ENCODE measurements around the gene ACTG1.

Gene ACTG1

DNA sequence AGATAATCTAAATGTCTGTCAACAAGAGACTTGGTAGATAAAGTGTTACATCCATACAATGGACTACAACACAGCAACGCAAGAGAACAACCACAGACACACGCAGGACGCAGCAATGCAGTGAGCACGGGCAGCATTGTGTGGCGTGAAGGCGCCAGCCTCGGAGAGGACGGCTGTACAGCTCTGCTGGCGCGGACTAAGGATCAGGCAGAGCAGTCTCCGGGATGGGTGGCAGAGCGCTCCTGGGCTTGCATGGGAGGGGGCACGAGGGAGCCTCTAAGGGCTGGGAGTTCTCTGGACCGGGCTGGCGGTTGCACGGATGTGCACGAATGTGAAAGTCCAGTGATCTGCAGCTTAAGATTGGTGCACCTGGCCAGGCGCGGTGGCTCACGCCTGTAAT lies 34.5 kb downstream of the ACTG1 start:
- DNase-seq = no peak

DNA sequence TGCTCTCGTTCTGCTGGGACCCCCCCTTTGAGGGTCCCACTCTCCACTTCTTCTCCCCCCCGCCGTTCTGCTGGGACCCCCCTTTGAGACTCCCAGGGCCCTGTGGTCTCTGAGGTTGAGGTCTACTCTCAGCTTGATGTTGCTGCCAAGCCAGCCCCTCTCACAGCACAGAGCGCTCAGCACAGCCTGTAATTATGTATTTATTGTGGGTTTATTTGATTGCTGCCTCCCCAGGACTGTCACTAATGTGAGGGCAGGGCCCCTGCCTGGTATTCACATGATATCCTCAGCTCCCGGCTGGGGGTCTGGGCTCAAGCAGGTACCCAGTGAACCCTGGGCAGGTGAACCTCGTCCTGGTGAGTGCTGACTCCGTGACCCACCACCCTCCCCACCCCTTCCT lies 35.4 kb downstream of the ACTG1 start:
- no peak for DNase-seq

DNA sequence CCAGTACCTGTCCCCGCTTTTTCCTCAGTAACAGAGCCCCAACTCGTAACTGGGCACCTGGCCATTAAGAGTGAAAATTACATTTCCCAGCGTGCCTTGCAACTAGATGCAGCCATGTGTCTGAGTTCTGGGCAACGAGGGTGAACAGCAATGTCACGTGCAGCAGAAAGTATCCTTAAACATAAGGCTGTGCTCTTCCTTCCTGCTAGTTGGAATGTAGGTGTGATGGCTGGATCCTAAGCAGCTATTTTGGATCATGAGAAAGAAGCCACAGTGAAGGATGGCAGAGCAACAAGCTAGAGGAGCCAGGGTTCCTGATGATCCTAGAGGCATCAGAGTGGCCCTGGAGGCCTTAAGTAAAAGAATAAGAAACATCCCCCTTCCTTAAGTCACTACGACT lies 36.0 kb downstream of the ACTG1 start:
- no peak for DNase-seq

DNA sequence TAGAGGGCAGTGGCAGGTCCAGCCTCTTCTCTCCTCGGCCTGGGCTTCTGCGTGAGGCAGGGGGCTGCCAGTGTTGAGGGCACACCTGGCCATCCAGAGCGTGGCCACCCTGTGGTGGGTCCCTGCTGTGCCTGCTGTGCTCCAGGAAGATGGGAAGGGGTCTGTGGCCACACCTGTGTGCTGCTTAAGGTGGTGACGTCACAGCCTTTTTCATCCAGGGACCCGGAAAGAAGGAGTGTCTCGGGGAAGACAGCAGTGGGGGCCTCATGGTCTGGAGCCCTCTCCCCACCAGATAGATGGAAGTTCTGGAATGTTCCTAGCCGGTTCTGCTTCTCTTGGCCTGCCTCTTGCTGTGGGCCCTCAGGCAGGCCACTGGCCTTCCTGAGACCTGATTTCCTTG lies 36.5 kb downstream of the ACTG1 start:
- DNase-seq = no peak

DNA sequence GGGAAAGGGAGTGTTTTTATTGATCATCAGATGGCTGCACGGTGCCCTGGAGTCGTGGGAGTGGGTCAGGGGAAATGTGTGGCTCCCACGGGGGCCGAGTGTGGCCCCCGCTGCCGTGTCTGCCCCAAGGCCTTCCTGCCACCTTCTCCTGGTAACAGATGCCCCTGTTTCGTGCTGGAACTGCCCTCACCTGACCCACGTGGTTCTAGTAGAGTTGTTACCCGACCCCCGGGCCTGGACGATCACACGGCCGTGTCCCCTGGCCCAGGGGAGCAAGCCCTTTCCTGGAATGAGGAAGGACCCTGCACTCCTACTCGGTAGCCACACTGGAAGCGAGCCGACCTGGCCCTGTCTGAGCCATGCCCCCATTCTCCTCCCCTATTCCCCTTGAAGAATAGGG lies 37.6 kb downstream of the ACTG1 start:
- DNase-seq = no peak

DNA sequence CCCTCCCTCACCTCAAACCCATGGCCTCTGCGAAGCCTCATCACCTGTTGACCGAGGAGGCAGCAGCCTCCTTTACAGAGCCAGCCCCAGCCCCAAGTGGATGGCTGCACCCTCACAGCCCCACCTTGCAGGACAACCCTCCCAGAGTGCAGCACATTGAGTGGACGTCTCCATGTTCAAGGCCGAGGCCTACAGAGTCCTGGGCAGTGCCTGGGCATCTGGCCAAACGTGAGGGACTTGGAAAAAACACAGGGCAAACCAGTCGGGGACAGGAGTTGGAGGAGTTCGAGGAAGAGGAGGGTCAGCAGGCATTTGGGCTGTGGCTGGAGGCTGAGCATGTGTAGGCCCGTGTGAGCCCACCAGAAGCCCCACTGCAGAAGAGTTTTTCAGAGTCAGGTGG lies 39.6 kb downstream of the ACTG1 start:
- DNase-seq = no peak

DNA sequence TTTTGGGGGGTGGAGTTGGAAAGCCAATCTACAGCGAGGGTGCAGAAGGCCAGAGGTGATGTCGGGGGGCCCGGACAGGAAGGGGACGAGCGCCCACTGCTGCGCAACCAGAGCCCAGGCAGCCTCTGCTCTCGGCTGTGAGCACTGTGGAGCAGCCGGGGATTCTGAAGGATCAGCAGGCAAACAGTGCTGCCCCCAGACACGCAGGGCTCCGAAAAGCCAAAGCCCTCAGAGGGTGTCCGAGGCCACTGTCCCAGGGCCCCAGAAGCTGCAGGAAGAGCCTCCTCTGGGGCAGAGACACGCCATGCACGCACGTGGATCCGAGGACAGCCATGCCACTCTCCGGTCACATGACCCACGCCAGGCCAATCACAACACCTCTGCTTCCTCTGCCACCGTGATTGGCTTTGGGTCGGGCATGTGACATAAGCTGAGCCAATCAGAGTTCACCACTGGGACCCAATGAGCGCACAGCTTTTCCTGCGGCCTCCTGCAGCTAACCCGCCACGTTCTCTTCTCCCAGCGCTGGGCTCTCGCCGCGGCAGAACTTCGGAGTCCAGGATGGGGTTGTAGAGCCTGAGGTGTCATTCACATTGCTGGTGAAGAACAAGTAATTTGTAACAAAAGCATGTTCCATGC lies 40.7 kb downstream of the ACTG1 start:
- peak in 1 of 2 donors; percentile 33 for DNase-seq

DNA sequence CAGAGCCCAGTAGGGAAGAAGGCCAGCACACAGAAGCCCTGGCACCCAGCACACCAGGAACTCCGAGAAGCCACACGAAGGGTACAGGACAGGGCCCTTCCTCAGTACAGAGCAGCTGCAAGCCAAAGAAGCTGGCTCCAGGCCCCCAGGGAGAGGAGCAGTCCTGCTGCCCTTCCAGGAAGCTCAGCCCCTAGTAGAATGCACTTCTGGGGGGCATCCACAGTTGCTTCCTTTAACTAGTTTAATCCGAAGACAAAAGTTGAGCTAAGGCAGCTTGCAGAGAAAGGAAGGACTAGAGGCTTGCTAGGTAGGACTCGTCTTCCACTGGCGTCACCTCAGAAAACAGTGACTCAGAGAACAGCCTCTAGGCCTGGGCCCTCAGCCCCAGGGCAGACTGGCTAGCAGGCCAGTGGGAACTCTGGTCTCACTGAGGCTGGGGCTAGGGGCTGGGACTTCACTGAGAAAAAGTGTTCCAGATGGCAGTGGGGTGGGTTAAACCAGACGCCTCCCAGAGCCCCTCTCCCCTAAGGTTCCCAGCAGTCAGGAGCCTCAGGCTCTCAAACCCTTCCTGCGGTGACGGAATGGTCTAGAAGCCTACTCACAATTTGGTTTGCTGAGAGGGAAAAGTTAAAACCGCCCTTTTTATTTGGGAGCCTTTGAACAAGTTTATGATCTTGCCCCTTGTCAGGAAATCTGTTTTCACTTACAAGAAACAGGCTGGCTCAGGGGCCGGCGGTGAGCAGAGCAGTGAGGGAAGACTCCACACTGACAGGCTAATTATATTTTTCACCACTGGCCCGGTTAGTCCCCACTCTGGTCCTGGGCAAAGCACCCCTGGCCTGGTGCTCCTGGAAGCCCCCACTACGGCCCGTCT lies 41.4 kb downstream of the ACTG1 start:
- DNase-seq = no peak

DNA sequence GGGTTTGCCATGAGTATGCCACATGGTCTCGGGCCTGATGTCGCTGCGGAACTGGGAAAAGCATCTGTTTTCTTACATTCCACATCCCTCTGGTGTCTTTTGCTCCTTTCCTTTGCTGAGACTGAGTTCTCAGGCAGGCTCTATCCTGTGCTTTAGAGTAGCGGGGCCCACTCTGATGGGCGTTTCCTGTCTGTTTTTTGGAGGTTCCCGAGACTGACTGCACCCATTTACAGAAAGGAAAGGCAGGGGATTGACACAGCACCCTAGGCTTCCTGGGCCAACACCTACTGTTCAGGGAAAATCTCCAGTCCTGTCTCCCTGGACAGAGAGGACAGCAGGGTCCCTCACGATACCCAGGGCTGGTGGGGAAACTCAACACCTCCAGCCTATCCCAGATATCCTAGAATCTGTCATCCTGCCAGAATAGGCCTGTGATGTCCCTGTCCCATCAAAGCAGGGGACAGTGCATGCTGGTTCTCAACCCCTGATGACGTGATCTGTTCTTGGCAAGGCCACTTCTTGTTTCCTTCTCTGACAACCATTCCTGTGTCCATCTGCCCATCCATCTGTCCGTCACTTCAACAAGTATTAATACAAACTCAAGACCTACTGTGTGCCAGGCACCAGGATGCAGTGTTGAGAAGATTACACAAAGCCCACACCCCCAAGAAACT lies 42.2 kb downstream of the ACTG1 start:
- DNase-seq = no peak

DNA sequence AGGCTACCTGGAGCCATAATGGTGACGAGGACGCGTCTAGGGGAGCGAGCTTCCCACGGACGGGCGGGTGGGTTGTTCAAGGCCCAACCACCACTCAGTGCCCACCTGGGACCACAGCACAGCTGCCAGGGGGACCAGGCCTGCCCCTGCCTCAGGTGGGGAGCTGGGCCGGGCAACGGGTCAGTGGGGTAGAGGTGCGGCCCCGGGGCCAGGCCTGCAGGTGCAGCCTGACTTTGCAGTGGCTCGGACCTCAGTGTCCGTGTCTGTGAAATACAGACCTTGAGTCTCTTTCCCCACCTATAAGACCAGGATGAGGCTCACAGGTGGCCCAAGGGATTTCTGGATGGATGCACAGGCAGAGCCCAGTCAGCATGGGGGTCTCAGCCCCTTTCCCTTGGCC lies 43.3 kb downstream of the ACTG1 start:
- no peak for DNase-seq

DNA sequence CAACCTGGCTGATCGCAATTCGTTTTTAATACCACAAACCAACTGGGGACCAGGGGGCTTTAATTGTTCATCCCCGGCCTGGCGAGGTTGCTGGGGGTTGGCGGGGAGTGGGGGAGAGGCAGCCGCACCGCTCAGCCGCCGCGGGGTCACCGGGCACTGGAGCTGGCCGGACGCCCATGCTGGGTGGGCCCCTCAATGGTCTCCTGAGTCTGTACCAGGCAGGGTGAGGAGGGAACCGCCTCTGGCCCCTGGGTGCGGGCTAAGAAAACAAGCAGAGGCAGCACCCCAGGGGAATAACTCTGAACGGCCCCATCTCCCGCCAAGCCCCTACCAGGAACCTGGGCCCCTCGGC lies 43.9 kb downstream of the ACTG1 start:
- no peak for DNase-seq

DNA sequence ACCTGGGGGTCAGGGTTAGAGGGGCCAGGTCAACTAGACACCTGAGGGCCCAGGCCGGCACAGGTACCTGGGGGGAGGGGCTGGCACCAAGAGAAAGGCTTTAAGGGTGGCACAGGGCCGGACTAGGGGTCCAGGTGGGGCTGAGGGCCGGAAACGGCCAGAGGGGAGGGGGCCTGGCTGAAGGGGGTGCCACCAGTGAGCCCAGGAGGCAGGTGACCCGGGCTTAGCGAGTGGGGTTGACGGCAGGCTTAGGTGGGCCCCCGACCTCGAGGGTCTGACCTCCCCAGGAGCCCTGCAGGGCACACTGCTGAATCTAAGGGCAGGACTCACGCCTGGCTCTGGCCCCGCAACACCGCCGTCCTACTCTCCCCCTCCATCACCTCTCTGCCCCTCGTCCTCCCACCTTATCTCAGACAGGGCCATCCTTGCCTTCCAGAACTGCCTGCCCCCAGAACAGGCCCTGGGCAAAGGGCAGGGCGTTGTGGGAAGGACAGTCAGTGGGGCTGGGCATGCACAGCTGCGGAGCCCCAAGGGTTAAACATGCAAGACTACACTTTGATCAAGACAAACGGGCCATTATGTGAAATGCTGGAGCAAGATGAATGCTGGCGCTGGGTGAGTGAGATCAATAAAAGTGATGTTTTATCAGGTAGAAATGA lies 44.4 kb downstream of the ACTG1 start:
- no peak for DNase-seq

DNA sequence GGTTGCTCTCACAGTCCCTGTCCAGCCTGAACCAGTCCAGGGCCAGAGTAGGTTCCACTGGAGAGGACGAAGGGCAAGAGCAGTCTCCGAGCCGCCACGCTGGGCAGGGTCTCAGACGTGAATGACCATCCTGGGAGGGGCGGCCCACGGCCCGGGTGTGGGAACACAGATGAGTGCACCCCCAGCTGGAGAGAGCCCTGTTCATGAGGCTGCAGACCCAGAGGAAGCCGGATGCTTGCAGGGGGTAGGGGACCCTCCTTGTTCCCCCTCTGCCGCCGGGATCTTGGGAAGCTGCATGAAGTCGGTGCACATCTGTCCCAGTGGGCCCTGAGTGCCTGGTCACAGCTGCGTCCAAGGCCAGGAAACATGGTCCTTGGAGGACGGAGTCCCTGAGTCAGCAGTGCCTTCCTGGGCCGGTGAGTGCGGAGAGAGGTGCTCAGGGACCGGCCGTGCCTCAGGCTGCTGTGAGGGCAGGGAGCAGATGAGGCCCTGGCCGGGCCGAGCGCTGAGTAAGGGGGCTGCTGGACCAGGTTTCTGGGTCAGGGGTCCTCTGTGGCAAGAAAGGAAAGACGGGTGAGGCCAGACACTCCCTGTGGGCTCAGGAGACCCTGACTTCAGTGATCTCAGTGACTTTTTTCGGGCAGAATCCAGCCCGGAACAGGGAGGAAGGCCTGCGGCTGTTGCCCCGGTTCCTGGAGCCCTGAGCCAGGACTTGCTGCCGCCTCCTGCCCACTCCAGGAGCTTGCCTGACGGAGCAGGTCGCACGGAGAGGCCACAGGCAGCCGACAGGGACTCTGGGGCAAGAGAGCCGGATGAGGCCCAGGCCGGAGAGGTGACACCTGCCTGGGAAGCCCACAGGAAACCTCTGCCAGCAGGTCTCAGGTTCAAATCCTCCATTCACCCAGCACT lies 45.8 kb downstream of the ACTG1 start:
- no peak for DNase-seq

DNA sequence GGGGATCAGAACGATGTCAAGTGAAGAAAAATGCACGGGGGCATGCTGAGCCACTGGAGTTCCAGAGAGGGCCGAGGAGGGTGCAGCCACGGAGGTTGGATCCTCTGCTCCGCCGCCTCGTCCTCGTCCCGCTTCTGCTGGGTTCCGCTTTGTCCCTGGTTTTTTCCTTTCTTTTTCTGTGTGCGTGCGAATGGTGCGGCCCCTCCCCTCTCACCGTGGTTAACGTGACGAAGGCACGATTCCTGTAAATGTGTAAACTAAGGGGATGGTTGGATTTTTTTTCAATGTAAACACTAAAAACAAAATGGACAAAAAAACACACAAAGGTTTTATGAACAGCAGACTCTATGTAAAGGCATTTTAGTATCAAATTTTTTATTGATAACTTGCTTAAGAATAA lies 46.7 kb downstream of the ACTG1 start:
- no peak for DNase-seq

DNA sequence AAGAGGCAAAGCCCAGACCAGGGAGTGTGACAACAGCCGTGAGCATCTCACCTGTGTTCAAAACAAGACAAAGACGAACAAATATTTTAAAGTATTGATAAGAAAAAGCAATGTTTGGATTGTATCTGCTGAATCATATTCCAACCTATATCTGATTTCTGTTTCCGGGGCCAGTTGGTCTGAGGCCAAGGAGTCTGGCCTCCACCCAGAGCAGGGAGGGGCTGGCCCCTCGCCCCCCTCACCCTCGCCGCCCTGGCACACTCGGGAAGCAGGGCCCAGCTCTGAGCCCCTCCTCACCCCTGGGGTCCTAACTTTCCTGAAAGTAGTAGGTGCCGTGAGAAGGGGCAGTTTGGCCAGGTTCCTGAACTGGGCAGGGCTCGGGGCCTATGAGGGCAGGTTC lies 48.0 kb downstream of the ACTG1 start:
- DNase-seq = no peak

DNA sequence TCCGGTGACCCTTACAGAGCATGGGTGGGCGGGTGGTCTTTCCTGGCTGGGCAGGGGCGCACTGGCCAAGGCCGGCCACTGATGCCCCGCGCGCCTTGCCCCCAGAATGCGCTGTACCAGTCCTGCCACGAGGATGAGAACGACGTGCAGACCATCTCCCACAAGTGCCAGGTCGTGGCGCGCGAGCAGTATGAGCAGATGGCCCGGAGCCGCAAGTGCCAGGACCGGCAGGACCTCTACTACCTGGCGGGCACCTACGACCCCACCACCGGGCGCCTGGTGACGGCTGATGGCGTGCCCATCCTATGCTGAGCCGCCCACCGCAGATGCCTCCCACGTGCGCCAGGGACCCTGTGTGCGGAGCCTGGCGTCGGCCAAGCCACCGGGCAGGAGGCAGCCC lies 49.1 kb downstream of the ACTG1 start:
- no peak for DNase-seq

DNA sequence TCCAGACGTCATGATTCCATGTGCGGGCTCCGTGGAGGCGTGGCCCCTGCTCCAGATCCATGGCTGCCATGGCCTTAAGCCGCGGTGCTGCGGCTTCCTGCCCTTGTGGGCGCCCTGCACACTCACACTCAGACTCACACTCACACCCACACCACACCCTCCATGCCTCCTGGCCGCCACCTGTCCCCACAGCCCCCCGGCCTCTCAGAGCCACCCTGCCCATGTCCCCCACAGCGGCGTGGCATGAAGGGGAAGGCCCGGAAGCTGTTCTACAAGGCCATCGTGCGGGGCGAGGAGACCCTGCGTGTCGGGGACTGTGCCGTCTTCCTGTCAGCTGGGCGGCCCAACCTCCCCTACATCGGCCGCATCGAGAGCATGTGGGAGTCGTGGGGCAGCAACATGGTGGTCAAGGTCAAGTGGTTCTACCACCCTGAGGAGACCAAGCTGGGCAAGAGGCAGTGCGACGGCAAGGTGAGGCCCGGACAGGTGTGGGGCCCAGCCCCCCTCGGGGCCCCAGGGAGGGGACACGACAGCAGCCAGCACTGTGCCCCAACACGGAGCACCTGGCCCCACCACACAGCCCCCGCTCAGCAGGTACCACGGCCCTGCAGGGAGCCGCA lies 50.0 kb downstream of the ACTG1 start:
- DNase-seq = no peak

DNA sequence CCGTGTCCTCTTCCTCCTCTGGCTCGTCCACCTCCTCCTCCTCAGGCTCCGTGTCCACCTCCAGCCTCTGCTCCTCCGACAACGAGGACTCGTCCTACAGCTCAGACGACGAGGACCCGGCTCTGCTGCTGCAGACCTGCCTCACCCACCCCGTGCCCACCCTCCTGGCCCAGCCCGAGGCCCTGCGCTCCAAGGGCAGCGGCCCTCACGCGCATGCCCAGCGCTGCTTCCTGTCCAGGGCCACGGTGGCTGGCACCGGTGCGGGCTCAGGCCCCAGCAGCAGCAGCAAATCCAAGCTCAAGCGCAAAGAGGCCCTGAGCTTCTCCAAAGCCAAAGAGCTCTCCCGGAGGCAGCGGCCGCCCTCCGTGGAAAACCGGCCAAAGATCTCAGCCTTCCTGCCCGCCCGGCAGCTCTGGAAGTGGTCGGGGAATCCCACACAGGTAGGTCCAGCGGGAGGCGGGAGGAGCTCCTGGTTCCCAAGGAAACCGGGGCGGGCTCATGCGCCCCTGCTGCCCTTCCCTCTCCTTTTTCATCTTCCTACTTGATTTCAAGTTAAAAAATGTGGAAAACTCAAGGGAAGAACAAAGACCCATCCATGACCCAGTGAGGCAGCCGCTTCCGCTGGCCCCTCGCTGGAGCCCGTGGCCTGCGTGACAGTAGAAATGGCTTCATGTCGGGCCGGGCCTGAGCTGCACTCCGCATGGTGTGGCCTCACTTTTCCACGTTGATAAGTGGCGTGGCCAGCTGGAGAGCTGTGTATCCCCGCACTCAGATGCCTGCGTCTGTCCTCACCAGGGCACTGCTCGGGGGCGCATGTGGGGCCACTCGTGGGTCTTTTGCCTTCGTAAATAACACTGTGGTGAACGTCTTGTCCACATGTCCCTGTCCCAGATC lies 50.7 kb downstream of the ACTG1 start:
- no peak for DNase-seq

DNA sequence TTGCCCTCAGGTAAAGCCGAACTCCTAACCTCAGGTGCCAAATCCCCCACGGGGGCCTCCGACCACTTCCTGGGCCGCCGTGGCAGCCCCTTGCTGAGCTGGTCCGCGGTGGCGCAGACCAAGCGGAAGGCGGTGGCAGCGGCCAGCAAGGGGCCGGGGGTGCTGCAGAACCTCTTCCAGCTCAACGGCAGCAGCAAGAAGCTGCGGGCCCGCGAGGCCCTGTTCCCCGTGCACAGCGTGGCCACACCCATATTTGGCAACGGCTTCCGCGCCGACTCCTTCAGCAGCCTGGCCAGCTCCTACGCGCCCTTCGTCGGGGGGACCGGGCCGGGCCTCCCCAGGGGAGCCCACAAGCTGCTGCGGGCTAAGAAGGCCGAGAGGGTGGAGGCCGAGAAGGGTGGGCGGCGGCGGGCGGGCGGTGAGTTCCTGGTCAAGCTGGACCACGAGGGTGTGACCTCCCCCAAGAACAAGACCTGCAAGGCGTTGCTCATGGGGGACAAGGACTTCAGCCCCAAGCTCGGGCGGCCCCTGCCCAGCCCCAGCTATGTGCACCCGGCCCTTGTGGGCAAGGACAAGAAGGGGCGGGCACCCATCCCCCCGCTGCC lies 51.6 kb downstream of the ACTG1 start:
- no peak for DNase-seq

Measured in stimulated activated CD4-positive, alpha-beta T cell treated with anti-CD3 and anti-CD28 coated beads, Interleukin-2, amount 100 ng/mL, for 24 hours (primary cell).